Breast epithelium (tissue), 4 donors: ENCODE data around the gene PVALEF. TPM values are rescaled to one million over a fixed set of nuclear protein-coding genes. Genes with fewer than 3 reads are reported as not detected.

Experiments used
- DNase-seq, 2 donors: peaks; one replicate each; pipeline ENCODE4 v3.0.0-alpha.2; 2019; ENCODE audit warnings: low spot score in 2 of 2
- H3K27ac ChIP-seq, 2 donors: fragments of 200-600 bp; sonication (generic) in 1 of 2; one replicate each; pipeline ENCODE4 v1.5.1; 2016 to 2019; ENCODE audit warnings: mild to moderate bottlenecking in 1 of 2
- H3K27me3 ChIP-seq, 2 donors: fragments of 200-600 bp; sonication (generic) in 1 of 2; one replicate each; pipeline versions ENCODE4 v1.5.1 to v1.6.0; 2017 to 2019; ENCODE audit warnings: control low read depth in 1 of 2, mild to moderate bottlenecking in 1 of 2
- H3K36me3 ChIP-seq: fragments of 200-600 bp; one replicate; pipeline ENCODE4 v1.5.1; 2019
- H3K4me1 ChIP-seq, 2 donors: fragments of 200-600 bp; sonication (generic); one replicate each; pipeline ENCODE4 v1.5.1; 2016 to 2019; ENCODE audit warnings: control low read depth in 1 of 2
- H3K4me3 ChIP-seq, 3 donors: fragments of 200-600 bp; sonication (generic); 1 replicate in 2 of 3; 2 replicates in 1 of 3; pipeline ENCODE4 v1.5.1; 2016 to 2019; ENCODE audit warnings: mild to moderate bottlenecking in 3 of 3, moderate library complexity in 2 of 3
- H3K9me3 ChIP-seq, 2 donors: fragments of 200-600 bp; sonication (generic) in 1 of 2; one replicate each; pipeline ENCODE4 v1.5.1; 2016 to 2019; ENCODE audit warnings: control low read depth in 1 of 2
- POLR2A ChIP-seq: fragments of 450-650 bp; IDR thresholded peaks from one replicate; pipeline ENCODE4 v1.6.1; 2016; ENCODE audit warnings: antibody characterized with exemption, mild to moderate bottlenecking, moderate library complexity
- POLR2AphosphoS5 ChIP-seq, 3 donors: sonication (generic); formaldehyde crosslinking; IDR thresholded peaks; one replicate each; pipeline ENCODE4 v1.6.1; 2017; ENCODE audit warnings: antibody characterized with exemption in 3 of 3
- intact Hi-C: fragments of 100-400 bp; cut with DNase I; formaldehyde crosslinking; loops from one replicate; pipeline ENCODE4 v1.15.1; 2023; ENCODE audit warnings: low total_unique reads
- total RNA-seq, 3 donors: library from RNA; depleted of rRNA; stranded (reverse); fragments of >200 nt; gene quantifications; one replicate each; pipeline ENCODE4 v1.1.0, GENCODE V29; 2016
- TF ChIP-seq, protein P1 (sequence below), 3 donors: fragments of 450-650 bp; IDR thresholded peaks; one replicate each; pipeline ENCODE4 v1.5.1; 2016 to 2017; ENCODE audit warnings: antibody characterized with exemption in 3 of 3, mild to moderate bottlenecking in 3 of 3, moderate library complexity in 3 of 3

Gene PVALEF
- total RNA-seq, 3 donors from 2014 or later: not detected

GRCh38 chr17:81136366-81136765, 28.9 kb upstream of the PVALEF start:
- H3K36me3 ChIP-seq: no peaks in the 10 kb centered on the region
- no peaks in the 10 kb centered on the region for H3K9me3 ChIP-seq
- no peak for DNase-seq
- H3K4me3 ChIP-seq: no peak overlapping the region
- no peaks in the 10 kb centered on the region for H3K27me3 ChIP-seq
- intact Hi-C loops: no loop called here
- H3K27ac ChIP-seq: no peak overlapping the region
- H3K4me1 ChIP-seq: no peaks in the 10 kb centered on the region
- TF ChIP-seq POLR2AphosphoS5 (IDR thresholded peaks at IDR 0.05) (no peak), POLR2A (no peak)
- TF ChIP-seq, protein P1, sequence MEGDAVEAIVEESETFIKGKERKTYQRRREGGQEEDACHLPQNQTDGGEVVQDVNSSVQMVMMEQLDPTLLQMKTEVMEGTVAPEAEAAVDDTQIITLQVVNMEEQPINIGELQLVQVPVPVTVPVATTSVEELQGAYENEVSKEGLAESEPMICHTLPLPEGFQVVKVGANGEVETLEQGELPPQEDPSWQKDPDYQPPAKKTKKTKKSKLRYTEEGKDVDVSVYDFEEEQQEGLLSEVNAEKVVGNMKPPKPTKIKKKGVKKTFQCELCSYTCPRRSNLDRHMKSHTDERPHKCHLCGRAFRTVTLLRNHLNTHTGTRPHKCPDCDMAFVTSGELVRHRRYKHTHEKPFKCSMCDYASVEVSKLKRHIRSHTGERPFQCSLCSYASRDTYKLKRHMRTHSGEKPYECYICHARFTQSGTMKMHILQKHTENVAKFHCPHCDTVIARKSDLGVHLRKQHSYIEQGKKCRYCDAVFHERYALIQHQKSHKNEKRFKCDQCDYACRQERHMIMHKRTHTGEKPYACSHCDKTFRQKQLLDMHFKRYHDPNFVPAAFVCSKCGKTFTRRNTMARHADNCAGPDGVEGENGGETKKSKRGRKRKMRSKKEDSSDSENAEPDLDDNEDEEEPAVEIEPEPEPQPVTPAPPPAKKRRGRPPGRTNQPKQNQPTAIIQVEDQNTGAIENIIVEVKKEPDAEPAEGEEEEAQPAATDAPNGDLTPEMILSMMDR (IDR thresholded peaks at IDR 0.05): no peak

DNA sequence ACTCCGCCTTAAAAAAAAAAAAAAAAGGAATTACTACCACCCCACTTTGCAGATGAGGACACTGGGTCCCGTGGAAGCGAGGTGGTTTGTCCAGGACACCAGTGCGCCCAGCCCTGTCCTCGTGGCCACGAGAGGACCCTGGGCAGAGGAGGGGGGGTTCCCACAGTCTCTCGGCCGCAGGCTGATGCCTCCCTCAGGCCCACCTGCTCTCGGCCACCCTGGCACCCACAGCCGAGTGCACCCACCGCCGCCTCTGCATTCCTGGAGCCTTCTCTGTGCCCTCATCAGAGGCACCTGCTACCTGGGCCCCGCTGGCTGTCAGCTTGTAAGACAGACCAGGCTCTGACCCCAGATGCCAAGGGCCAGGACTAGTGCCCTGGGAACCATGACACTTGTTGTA, 28.1 kb upstream of the PVALEF start:
- DNase-seq: no peak
- Histone ChIP-seq H3K36me3 (no peaks in the 10 kb centered on the region), H3K9me3 (no peaks in the 10 kb centered on the region), H3K27ac (no peak overlapping the region), H3K4me1 (no peaks in the 10 kb centered on the region), H3K4me3 (no peak overlapping the region), H3K27me3 (no peaks in the 10 kb centered on the region)
- intact Hi-C loops: no loop called here
- TF ChIP-seq, protein P1 (IDR thresholded peaks at IDR 0.05): no peak
- TF ChIP-seq POLR2A: no peak
- no peak for TF ChIP-seq POLR2AphosphoS5 (IDR thresholded peaks at IDR 0.05)

- Histone ChIP-seq H3K4me3 (no peak overlapping the region), H3K36me3 (no peaks in the 10 kb centered on the region), H3K4me1 (no peaks in the 10 kb centered on the region), H3K27ac (no peak overlapping the region), H3K9me3 (no peaks in the 10 kb centered on the region), H3K27me3 (no peaks in the 10 kb centered on the region)
- intact Hi-C loops: no loop called here
- no peak for DNase-seq
- TF ChIP-seq POLR2AphosphoS5 (IDR thresholded peaks at IDR 0.05): no peak
Observed at GRCh38 chr17:81138083-81138482, 27.2 kb upstream of the PVALEF start.

GRCh38 chr17:81138500-81138899, 26.8 kb upstream of the PVALEF start:
- no peaks in the 10 kb centered on the region for H3K4me1 ChIP-seq
- TF ChIP-seq, protein P1 (IDR thresholded peaks at IDR 0.05): no peak
- TF ChIP-seq POLR2A (no peak), POLR2AphosphoS5 (IDR thresholded peaks at IDR 0.05) (no peak)
- intact Hi-C loops: no loop called here
- DNase-seq: no peak
- H3K4me3 ChIP-seq: no peak overlapping the region
- H3K27ac ChIP-seq: no peak overlapping the region
- no peaks in the 10 kb centered on the region for H3K36me3 ChIP-seq
- no peaks in the 10 kb centered on the region for H3K9me3 ChIP-seq
- no peaks in the 10 kb centered on the region for H3K27me3 ChIP-seq

DNA sequence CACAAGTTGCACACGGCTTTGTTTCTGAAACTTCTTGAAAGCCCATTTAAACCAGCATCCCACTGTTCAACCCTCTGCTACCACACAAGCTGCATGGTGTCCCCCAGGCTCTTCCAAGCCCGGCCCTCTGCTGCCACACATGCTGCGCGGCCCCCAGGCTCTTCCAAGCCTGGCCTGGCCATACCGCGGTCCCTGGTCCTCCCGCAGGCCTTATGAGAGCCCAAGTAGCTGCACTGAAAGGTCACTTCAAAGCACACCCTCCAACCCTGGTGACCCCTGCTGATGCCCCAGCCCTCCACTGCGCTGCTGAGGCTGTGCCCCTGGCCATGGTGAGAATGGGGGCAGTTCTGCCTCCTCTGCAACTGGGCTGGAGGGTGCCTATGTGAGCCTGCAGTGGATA, 25.9 kb upstream of the PVALEF start:
- DNase-seq: no peak
- intact Hi-C loops: no loop called here
- Histone ChIP-seq H3K4me3 (no peak overlapping the region), H3K9me3 (no peaks in the 10 kb centered on the region), H3K4me1 (no peaks in the 10 kb centered on the region), H3K27me3 (no peaks in the 10 kb centered on the region), H3K36me3 (no peaks in the 10 kb centered on the region), H3K27ac (no peak overlapping the region)
- TF ChIP-seq POLR2A (no peak), POLR2AphosphoS5 (IDR thresholded peaks at IDR 0.05) (no peak)
- TF ChIP-seq, protein P1 (IDR thresholded peaks at IDR 0.05): no peak

- Histone ChIP-seq H3K4me1 (no peaks in the 10 kb centered on the region), H3K9me3 (no peaks in the 10 kb centered on the region), H3K36me3 (no peaks in the 10 kb centered on the region), H3K4me3 (no peak overlapping the region), H3K27ac (no peak overlapping the region), H3K27me3 (no peaks in the 10 kb centered on the region)
- intact Hi-C loops: loop anchor here (5.0 kb wide), 1 partner anchor 97 kb away; the partner anchor contains the start of genes NDUFAF8 and TEPSIN
- TF ChIP-seq POLR2AphosphoS5 (IDR thresholded peaks at IDR 0.05): no peak
- no peak for TF ChIP-seq POLR2A
- TF ChIP-seq, protein P1 (IDR thresholded peaks at IDR 0.05): no peak
- no peak for DNase-seq
Observed at GRCh38 chr17:81140018-81140417, 25.3 kb upstream of the PVALEF start.
